HG02610 (cell line): ENCODE data around the gene ALX4.

ENCODE experiments used
- ATAC-seq: cut with Tn5 transposase; IDR thresholded peaks from one replicate; pipeline ENCODE4 v1.9.1; 2021; ENCODE audit warnings: mild to moderate bottlenecking, moderate library complexity; ENCODE audit not compliant: unreplicated experiment

Gene ALX4

GRCh38 chr11:44248109-44248508 lies 61.8 kb downstream of the ALX4 start:
- no peak for ATAC-seq

- ATAC-seq, result no peak
These were observed 62.4 kb downstream of the ALX4 start for GRCh38 chr11:44247508-44247907.

- no peak for ATAC-seq
These were observed 63.2 kb downstream of the ALX4 start for GRCh38 chr11:44246726-44247125.

GRCh38 chr11:44244639-44245310 lies 65.2 kb downstream of the ALX4 start:
- no peak for ATAC-seq

GRCh38 chr11:44243595-44244343 lies 66.2 kb downstream of the ALX4 start:
- no peak for ATAC-seq

GRCh38 chr11:44243086-44243485 lies 66.9 kb downstream of the ALX4 start:
- ATAC-seq, result no peak

GRCh38 chr11:44241851-44242250 lies 68.1 kb downstream of the ALX4 start:
- ATAC-seq, result no peak

GRCh38 chr11:44237156-44237555 lies 72.8 kb downstream of the ALX4 start:
- ATAC-seq, result no peak

- no peak for ATAC-seq
These were observed 73.6 kb downstream of the ALX4 start for GRCh38 chr11:44236296-44236695.

- ATAC-seq, result no peak
These were observed 74.2 kb downstream of the ALX4 start for GRCh38 chr11:44235765-44236201.

GRCh38 chr11:44229624-44230023 lies 80.3 kb downstream of the ALX4 start:
- ATAC-seq, result no peak

GRCh38 chr11:44229098-44229497 lies 80.8 kb downstream of the ALX4 start:
- no peak for ATAC-seq

GRCh38 chr11:44228379-44228778 lies 81.6 kb downstream of the ALX4 start:
- ATAC-seq, result no peak

GRCh38 chr11:44226945-44227344 lies 83.0 kb downstream of the ALX4 start:
- ATAC-seq, result no peak

- ATAC-seq, result no peak
These were observed 83.4 kb downstream of the ALX4 start for GRCh38 chr11:44226490-44226889.

GRCh38 chr11:44224867-44225501 lies 85.0 kb downstream of the ALX4 start:
- no peak for ATAC-seq

- ATAC-seq, result no peak
These were observed 86.7 kb downstream of the ALX4 start for GRCh38 chr11:44223238-44223637.

GRCh38 chr11:44221992-44222391 lies 87.9 kb downstream of the ALX4 start:
- no peak for ATAC-seq

- no peak for ATAC-seq
These were observed 88.5 kb downstream of the ALX4 start for GRCh38 chr11:44221456-44221855.

- no peak for ATAC-seq
These were observed 89.8 kb downstream of the ALX4 start for GRCh38 chr11:44219830-44220796.

- ATAC-seq, result no peak
These were observed 92.5 kb downstream of the ALX4 start for GRCh38 chr11:44217432-44217831.
